ENCODE data around the gene CELA2A.

DNA sequence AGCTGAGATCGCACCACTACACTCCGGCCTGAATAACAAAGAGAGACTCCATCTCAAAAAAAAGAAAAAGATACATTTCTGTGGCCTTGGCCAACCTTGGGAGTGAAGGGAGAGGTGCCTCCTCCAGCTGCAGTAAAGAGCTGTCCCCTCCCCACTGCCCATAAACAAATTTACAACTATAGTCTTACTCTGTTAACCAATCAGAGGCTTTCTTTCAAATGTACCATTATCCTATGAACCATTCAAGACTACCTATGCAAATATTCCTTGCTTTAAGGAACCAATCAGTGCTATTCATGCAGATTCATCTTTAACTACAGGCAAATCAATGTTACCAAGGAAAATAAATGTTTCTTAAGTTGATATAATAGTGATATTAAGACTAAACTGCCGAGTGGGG, 20.4 kb downstream of the CELA2A start:
- TF ChIP-seq EZH2phosphoT487 (IDR thresholded peaks at IDR 0.05; ENCODE audit: borderline replicate concordance, low read length), result no peak
- TF ChIP-seq, protein P1, sequence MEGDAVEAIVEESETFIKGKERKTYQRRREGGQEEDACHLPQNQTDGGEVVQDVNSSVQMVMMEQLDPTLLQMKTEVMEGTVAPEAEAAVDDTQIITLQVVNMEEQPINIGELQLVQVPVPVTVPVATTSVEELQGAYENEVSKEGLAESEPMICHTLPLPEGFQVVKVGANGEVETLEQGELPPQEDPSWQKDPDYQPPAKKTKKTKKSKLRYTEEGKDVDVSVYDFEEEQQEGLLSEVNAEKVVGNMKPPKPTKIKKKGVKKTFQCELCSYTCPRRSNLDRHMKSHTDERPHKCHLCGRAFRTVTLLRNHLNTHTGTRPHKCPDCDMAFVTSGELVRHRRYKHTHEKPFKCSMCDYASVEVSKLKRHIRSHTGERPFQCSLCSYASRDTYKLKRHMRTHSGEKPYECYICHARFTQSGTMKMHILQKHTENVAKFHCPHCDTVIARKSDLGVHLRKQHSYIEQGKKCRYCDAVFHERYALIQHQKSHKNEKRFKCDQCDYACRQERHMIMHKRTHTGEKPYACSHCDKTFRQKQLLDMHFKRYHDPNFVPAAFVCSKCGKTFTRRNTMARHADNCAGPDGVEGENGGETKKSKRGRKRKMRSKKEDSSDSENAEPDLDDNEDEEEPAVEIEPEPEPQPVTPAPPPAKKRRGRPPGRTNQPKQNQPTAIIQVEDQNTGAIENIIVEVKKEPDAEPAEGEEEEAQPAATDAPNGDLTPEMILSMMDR (conservative IDR thresholded peaks at IDR 0.05; ENCODE audit: low read depth, low read length), result no peak

Data from PC-3 (cell line).